Right kidney (tissue), 9 donors: ENCODE results near the gene SLC25A40.
"Not testable (repeated sequence)": the region's sequence is repeated elsewhere in the genome, so short reads cannot be mapped to it uniquely, and the experiment has no call there.

Experiments used
- DNase-seq: peaks from one replicate; pipeline ENCODE4 v3.0.0-alpha.2; 2016
- long read RNA-seq, 8 donors: transcript quantifications; one replicate each; lab custom pipeline, GENCODE V29; 2026

Gene SLC25A40, protein sequence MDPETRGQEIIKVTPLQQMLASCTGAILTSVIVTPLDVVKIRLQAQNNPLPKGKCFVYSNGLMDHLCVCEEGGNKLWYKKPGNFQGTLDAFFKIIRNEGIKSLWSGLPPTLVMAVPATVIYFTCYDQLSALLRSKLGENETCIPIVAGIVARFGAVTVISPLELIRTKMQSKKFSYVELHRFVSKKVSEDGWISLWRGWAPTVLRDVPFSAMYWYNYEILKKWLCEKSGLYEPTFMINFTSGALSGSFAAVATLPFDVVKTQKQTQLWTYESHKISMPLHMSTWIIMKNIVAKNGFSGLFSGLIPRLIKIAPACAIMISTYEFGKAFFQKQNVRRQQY
- long read RNA-seq, donor 1, full-length matches to known transcripts = 3 of 3 reads
- long read RNA-seq, donor 1, partial matches to known transcripts = 0 of 3 reads
- long read RNA-seq, donor 1, other reads (novel, unspliced or antisense) = 0 of 3 reads
- long read RNA-seq, donor 2, full-length matches to known transcripts = 3 of 3 reads
- long read RNA-seq, donor 2, partial matches to known transcripts = 0 of 3 reads
- long read RNA-seq, donor 2, other reads (novel, unspliced or antisense) = 0 of 3 reads
- long read RNA-seq, donor 3, full-length matches to known transcripts = 3 of 3 reads
- long read RNA-seq, donor 3, partial matches to known transcripts = 0 of 3 reads
- long read RNA-seq, donor 3, other reads (novel, unspliced or antisense) = 0 of 3 reads
- long read RNA-seq, donor 4, partial matches to known transcripts = 7 of 10 reads
- long read RNA-seq, donor 4, other reads (novel, unspliced or antisense) = 0 of 10 reads
- long read RNA-seq, donor 5, full-length matches to known transcripts = 2 of 7 reads
- long read RNA-seq, donor 5, partial matches to known transcripts = 5 of 7 reads
- long read RNA-seq, donor 5, other reads (novel, unspliced or antisense) = 0 of 7 reads
- long read RNA-seq, donor 6, full-length matches to known transcripts = 3 of 14 reads
- long read RNA-seq, donor 6, partial matches to known transcripts = 11 of 14 reads
- long read RNA-seq, donor 6, other reads (novel, unspliced or antisense) = 0 of 14 reads
- long read RNA-seq, donor 7, full-length matches to known transcripts = 7 of 15 reads
- long read RNA-seq, donor 7, partial matches to known transcripts = 8 of 15 reads
- long read RNA-seq, donor 7, other reads (novel, unspliced or antisense) = 0 of 15 reads
- long read RNA-seq, donor 8, full-length matches to known transcripts = 4 of 11 reads
- long read RNA-seq, donor 8, partial matches to known transcripts = 7 of 11 reads
- long read RNA-seq, donor 8, other reads (novel, unspliced or antisense) = 0 of 11 reads

GRCh38 chr7:87876040-87876868, at the start of gene SLC25A40, which contains the start of gene DBF4:
SLC25A40 (minus strand) TSS chr7:87876360; CDS start chr7:87858727, 17,633 bp downstream.
DBF4 (plus strand) TSS chr7:87876493; CDS start chr7:87876733, 240 bp downstream.
- DNase-seq = peak; percentile 94

DNA sequence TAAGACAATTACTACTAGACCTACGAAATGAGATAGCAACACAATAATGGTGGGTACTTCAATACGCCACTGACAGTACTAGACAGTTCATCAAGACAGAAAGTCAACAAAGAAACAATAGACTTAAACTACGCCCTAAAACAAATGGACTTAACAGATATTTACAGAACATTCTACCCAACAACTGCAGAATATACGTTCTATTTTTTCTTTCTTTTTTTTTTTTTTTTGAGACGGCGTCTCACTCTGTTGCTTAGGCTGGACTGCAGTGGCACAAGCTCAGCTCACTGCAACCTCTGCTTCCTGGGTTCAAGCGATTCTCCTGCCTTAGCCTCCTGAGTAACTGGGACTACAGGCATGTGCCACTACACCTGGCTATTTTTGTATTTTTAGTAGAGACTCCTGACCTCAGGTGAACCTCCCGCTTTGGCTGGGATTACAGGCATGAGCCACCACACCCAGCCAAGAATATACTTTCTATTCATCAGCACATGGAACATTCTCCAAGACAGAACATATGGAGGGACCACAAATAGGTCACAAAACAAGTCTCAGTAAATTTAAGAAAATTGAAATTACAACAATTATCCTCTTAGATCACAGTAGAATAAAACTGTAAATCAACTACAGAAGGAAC, 46.7 kb upstream of the SLC25A40 start:
- not testable (repeated sequence) for DNase-seq

- DNase-seq = no peak
Measured at GRCh38 chr7:87920578-87920977, 44.4 kb upstream of the SLC25A40 start.

DNA sequence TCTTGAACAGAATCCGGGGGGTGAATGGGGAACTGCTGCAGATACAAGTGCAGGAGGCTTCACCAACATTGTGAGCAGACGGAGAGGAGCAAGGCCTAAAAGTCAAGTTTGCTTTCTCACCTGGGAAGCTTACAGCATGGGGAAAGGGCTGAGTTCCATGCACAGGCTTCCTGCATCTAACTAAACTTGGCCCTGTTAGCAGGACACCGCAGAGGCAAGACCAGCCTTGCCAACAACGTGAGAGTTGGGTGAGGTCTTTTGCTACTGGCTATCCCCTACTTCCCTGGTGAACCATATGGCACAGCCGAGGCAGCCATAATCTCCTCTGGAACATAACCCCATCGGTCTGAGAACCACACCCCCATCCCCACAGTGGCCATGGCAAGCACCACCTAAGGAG, 43.7 kb upstream of the SLC25A40 start:
- DNase-seq = no peak

- no peak for DNase-seq
Measured at GRCh38 chr7:87918740-87919139, 42.6 kb upstream of the SLC25A40 start.

DNA sequence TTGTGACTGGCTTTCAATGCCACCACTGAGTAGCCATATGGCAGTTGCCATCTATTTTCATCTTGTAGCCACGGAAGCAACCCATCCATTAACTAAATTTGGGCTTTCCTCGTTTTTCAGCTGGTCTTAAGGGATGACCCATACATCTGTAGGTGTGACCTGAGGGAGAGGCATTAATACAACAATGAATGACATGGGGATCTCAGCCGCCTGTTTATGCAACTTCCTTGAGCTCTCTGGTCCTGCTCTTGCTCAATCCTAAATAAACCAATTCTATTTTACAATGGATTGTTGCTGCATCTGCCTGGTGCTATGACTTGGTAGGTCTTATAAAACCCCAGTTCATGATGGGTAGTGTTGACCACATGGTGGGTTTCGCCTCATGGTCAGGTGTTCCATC, 36.0 kb upstream of the SLC25A40 start:
- no peak for DNase-seq

DNA sequence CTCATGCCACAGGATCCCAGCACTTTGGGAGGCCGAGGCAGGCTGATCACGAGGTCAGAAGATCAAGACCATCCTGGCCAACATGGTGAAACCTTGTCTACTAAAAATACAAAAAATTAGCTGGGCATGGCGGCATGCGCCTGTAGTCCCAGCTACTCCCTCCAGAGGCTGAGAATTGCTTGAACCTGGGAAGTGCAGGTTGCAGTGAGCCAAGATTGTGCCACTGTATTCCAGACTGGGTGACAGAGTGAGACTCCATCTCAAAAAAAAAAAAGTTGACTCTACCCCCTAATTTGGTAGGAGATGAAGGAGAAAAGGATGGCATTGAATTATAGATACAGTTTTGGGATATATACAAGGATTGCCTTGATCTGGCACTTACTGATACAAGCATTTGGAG, 32.7 kb upstream of the SLC25A40 start:
- not testable (repeated sequence) for DNase-seq

GRCh38 chr7:87907136-87907906, 31.2 kb upstream of the SLC25A40 start:
- not testable (repeated sequence) for DNase-seq

GRCh38 chr7:87899255-87899654, 23.1 kb upstream of the SLC25A40 start:
- DNase-seq = no peak

GRCh38 chr7:87895363-87895762, 19.2 kb upstream of the SLC25A40 start:
- no peak for DNase-seq

DNA sequence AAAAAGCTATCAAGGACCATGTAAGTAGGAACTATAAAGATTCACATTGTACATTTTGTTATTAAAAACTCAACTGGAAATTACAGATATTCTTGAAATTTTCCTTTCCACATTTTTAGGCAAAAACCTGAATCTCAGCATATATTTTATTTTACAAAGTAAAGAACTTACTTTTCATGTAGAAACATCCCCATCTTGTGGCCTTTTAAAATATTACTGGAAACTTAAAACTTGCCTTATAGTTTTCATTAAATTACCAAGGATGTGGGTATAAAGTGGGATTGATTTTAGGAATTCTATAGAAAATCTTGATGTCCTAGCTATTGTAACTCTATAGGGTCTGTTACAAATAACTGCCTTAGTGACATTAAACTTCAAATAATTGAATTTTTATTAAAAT, 10.7 kb upstream of the SLC25A40 start:
- no peak for DNase-seq

DNA sequence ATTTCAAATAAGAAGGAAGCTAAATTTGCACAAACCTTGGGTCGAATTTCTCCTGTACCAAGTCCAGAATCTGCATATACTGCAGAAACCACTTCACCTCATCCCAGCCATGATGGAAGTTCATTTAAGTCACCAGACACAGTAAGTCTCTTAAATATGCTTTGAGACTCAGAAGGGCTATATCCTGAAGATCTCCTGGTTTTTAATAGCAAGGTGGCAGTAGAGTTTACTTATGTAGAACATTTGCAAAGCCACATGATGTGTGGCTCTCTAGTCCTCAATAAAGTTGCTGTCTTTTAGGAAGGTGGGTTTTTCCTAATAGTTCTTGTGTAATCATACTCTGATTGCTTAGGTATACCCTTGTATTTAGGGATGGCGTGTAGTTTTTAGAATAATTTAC, 8.9 kb upstream of the SLC25A40 start:
- DNase-seq = no peak

DNA sequence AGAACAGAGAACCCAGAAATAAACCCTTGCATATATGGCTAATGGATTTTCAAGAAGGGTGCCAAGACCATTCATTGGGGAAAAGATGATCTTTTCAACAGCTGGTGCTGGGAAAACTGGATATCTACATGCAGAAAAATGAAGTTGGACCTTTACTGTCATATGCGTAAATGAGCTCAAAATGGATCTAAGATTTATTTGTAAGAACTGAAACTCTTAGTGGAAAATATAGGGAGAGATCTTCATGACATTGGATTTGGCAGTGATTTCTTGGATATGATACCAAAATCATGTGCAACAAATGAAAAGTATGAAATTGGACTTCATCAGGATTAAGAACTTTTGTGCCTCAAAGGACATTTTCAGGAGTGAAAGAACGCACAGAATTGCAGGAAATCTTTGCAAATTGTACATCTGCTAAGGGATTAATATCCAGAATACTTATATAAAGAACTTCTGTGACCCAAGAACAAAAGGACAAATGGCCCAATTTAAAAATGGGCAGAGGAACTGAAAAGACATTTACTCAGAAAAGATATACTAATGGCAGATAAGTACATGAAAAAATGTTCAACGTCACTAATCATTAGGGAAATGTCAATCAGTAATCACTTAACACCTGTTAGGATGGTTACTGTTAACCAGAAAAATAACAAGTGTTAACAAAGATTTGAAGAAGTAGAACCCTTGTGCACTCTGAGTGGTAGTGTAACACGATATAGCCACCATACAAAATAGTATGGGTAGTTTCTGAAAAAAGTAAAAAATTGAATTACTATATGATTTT, 6.2 kb upstream of the SLC25A40 start:
- no peak for DNase-seq

DNA sequence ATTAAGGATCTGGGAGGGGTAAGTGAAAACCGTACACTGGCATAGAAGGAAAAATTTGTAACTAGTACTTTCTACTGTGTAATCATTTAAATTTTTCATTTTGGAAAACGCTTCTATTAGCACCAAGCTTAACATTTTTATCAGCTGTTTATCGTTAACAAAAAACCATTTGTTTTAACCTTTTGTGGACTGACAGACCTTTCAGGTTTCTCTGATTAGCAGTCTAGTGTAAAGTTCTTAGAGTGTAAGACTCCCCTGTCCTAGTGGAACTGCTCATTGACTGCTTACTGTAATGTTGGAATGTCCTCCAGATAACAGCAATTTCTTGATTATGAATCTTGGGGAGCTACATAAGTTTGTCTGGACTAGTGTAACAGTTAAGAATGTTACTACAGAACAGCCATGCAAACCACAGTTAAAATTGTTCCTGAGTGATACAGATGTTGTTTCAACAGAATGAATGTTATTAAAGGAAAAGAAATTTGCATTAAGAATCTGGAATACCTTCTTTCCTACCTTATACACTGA, 2.1 kb upstream of the SLC25A40 start:
- DNase-seq = no peak

GRCh38 chr7:87877366-87878040, 1.3 kb upstream of the SLC25A40 start:
- peak; percentile 13 for DNase-seq

DNA sequence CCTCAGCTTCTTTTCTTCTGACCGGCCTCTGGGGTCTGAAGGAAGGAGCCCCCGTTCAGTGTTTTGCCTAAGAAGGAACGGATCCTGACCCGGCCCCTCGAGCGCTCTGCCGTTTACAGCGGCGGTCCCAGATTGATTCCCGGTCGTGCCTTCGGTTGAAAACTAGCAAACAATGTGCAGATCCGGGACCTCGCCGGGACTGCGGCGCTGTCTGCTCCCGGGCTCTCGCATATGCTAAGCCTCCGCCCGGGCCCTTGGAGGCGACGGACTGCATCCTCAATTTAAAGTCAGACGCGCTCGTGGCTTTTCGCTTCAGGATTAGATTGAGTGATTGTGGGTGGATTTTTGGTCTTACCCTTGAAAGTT, 692 bp upstream of the SLC25A40 start:
- no peak for DNase-seq

GRCh38 chr7:87875151-87876039, 765 bp downstream of the SLC25A40 start:
- DNase-seq = peak; percentile 12
